ENCODE results near the gene WNT8A.

Gene WNT8A

DNA sequence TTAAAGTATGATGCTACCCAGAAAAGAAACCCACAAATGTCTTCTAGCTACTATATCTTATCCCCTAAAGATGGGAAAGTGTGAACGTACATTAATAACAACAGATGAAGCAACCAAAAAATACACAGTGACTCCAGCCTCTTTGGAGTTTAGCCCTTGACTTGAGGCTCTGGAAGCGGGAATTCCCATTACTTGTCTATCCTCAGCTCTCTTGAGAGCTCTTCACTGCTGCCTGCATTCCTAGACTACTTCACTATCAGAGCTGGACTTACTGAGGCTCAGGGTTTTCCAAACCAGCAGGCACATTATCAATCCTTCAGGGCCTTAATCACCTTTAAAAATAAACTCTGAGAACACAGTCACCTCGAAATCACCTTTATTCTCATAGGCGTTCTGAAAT is 56.4 kb downstream of the WNT8A start:
- DNase-seq (ENCODE audit: low spot score) = no peak

Data from RKO (cell line).